Measurements from ENCODE around the gene DCAF10. TPM values are rescaled to one million over a fixed set of nuclear protein-coding genes. Genes with fewer than 3 reads are reported as not detected.
A peak's percentile ranks its signal among the peaks of the same experiment; 100 is the strongest.
"Not testable (repeated sequence)": the region's sequence is repeated elsewhere in the genome, so short reads cannot be mapped to it uniquely, and the experiment has no call there.

The DCAF10 gene
- polyA plus RNA-seq, 4 donors = 27.3 to 37.3 (median 35.7) TPM

DNA sequence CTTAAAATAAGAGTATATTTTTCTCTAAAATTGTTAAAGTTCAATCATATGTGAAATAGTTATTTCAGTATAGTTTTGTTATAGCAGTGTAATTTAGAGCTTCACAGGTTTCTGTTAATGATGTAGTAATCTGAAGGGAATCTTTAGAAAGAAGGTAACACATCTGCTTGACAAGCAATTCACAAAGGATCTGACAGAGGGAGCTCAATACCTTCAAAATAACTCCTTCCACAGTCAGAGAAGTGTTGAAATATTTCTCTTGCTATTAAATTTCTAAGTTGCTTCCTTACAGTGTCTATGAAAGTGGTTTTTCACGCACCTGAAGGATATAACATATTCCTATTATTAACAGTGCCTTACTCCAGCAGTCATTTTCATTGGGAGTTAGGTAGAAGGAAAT lies 58.4 kb downstream of the DCAF10 start:
- DNase-seq (ENCODE audit: low read depth in 4 of 4, low spot score in 2 of 4) = no peak

GRCh38 chr9:37862530-37862929 lies 61.9 kb downstream of the DCAF10 start:
- DNase-seq (ENCODE audit: low read depth in 4 of 4, low spot score in 2 of 4) = no peak

GRCh38 chr9:37870081-37870798 lies 69.6 kb downstream of the DCAF10 start:
- DNase-seq (ENCODE audit: low read depth in 4 of 4, low spot score in 2 of 4) = no peak

DNA sequence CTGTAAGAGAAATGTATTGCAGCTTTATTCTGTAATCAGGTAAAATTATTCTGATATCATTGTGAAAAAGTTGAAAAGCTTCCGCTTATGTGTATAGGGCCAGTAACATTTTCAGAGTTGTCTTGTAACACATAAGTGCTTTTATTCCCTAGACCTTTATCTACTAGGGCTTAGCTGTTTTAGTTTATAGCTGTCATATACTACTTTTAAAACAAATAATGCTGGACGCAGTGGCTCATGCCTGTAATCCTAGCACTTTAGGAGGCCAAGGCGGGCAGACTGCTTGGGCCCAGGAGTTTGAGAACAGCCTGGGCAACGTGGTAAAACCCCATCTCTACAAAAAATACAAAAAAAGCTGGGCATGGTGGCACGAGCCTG lies 70.2 kb downstream of the DCAF10 start:
- DNase-seq (ENCODE audit: low read depth in 4 of 4, low spot score in 2 of 4) = no peak

DNA sequence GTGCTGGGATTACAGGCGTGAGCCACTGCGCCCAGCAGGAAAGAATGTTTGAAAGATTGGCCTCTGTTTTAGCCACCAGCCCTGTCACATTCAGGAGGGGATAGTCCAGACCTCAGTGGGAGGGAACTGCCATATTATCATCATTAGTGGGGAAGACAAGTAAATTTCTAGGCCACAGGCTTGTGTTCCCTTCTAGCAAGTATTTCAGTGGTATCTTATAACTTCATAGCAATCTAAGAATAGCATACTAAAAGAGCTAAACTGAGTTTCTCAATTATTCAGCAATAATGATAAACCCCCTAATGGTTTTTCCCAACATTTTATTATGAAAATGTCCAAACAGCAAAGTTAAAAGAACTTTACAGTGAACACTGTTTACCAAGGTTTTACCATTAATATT lies 73.4 kb downstream of the DCAF10 start:
- DNase-seq (ENCODE audit: low read depth in 4 of 4, low spot score in 2 of 4) = no peak

DNA sequence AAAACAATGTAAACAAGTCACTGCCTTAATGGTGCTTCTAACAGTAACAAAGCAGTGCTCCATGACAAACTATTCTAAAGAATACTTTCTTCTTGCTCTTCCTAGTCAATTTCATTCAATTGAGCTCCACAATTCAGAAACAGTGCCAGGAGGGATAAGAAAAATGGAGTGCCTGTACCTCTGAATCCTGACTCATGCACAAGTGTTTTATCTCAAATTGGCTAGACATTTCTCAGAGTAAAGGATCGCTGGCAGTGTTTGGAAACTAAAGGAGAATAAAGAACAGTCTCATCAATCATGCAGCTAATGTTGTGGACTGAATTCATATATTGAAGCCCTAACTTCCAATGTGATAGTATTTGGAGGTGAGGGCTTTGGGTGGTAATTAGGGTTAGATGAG lies 75.8 kb downstream of the DCAF10 start:
- no peak for DNase-seq (ENCODE audit: low read depth in 4 of 4, low spot score in 2 of 4)

DNA sequence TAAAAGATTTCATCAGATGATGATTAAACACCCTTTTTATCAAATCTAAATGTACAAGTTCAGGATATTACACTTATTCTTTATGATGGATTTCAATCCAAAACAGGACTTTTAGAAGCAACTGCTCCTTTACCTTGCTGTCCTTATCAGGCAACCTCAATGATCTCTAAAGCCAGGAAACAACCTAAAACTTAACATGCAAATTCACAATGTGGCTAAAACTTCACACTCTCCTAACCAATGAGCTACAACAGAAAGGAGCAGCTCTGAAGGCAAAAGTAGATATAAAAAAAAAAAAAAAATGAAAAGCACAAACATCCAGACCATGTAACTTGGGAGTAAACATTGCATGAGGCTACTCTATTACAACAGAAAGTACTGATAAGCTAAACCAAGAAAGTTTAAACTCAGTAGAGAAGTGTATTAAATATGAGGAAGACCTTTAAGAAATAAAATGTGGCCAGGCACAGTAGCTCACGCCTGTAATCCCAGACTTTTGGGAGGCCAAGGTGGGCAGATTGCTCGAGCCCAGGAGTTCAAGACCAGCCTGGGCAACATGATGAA lies 80.4 kb downstream of the DCAF10 start:
- DNase-seq (ENCODE audit: low read depth in 4 of 4, low spot score in 2 of 4) = no peak

- DNase-seq (ENCODE audit: low read depth in 4 of 4, low spot score in 2 of 4) = not testable (repeated sequence)
Observed at GRCh38 chr9:37887977-37888583, 87.5 kb downstream of the DCAF10 start.

DNA sequence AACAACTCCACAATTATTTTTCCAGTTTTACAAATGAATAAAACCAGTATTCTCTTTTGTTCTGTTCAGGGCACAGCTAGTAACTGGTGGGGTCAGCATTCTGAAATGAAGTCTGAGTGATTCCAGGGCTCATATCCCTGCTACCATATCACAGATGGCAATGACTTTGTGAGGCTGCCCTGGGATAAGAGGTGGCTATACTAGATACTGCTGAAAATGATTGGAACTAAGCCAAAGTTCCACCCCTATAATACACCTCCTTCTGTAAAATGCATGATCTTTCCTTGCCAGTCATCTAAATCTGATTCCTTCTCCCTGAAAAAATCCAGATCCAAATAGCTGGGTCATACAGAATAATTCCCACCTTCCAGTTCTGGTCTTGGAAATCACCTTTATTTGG lies 88.9 kb downstream of the DCAF10 start:
- DNase-seq (ENCODE audit: low read depth in 4 of 4, low spot score in 2 of 4) = no peak

DNA sequence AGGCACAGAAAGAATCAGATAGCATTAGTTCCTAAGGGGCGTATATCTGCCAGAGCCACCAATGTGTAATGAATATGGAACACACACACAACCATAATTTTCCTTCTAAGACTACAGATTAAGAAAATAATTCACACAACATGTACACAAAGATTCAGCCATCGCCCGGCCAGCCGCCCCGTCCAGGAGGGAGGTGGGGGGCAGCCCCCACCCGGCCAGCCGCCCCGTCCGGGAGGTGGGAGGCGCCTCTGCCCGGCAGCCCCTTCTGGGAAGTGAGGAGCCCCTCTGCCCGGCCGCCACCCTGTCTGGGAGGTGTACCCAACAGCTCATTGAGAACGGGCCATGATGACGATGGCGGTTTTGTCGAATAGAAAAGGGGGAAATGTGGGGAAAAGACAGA lies 90.4 kb downstream of the DCAF10 start:
- not testable (repeated sequence) for DNase-seq (ENCODE audit: low read depth in 4 of 4, low spot score in 2 of 4)

GRCh38 chr9:37892063-37892462 lies 91.5 kb downstream of the DCAF10 start:
- no peak for DNase-seq (ENCODE audit: low read depth in 4 of 4, low spot score in 2 of 4)

- no peak for DNase-seq (ENCODE audit: low read depth in 4 of 4, low spot score in 2 of 4)
Observed at GRCh38 chr9:37897665-37898064, 97.1 kb downstream of the DCAF10 start.

GRCh38 chr9:37899041-37899440 lies 98.4 kb downstream of the DCAF10 start:
- no peak for DNase-seq (ENCODE audit: low read depth in 4 of 4, low spot score in 2 of 4)

DNA sequence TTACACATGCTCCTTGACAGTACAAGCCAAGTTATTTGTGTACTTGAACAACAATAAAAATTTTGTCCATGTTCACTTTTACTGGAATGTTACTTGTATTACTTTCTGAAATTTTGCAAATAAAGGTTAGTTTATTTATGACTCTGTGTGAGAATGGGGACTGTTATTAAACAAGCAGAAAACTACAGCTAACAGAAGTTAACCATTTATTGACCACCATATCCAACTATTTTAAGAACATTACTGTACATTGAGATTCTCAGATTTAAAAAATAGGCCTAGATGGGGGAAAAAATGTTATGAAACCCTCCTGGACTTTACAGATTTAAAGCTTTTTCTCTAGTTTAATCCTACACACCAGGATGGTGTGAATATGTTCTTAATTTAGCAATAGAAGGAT lies 101.5 kb downstream of the DCAF10 start:
- no peak for DNase-seq (ENCODE audit: low read depth in 4 of 4, low spot score in 2 of 4)

DNA sequence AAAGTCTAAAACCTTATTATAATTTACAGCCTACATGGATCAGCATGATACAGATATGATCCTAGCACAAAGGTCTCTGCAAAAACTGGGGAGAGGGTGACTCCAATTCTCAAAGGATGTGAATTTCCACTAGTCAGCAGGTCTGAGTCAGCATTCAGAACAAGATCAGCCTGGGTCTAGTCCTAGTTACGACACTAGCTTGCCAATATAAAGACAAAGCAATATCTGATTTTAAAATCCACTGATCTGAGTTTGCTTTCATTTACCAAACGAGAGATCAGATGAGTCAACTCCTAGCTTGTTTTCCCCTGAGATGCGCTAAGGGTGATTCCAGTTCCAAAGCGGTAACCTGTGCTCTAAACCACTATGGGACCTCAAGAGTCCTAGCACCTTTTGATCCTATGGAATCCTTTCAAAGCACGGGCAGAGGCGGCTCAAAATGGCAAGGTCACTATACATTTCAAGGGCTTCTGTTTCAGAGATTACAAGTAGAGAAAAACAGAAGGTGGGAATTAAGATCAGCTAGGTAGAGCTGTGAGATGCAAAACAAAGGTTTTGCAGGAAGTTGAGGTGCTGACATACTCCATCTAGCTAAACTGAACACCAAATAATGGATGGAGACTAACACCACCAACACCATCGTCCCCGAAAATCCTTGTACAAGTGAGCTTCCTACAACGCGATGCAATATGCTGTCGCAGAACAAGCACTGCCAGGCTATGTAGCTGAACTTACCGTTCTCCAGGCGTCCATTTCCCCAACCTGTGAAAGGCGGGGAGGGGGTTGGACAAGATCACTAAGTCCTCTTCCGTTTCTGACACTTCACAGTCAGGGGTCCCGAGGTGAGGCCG lies 102.4 kb downstream of the DCAF10 start:
- DNase-seq (ENCODE audit: low read depth in 4 of 4, low spot score in 2 of 4) = no peak

DNA sequence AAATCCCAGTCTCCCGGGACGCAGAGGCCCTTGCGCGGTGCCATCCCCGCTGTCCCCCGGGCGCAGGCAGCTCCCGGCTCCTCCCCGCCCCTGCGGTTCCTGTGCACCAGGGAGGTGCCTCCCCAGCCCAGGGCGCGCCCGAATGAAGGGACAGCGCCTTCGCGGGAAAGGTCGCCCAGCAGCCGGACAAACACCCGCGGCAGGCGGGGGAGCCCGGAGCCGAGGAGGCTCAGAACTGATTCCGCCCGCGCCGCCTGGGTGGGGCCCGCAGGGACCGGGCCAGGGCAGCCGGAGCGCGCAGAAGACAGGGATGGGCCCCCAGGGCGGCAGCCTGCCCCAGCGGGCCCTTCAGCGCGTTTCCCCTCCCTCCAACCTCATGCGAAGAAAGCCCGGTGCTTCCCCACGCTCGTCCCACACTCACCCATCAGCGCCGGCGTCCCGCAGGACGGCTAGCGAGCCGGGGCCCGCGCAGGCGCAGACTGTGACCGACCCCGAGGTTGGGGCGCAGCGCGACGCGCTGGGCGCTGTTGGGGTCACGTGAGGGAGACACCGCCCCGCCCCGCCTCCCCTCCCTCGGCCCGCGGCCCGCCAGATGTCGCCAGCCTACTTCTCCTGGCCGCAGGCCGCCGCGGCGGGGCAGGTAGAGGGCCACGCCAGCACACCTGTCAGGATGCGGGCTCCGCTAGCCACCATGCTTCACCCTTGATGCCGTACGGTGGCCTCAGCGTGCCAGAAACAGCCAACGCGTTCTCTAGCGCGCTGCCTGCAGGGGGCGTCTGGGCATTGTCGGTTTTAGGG lies 103.2 kb downstream of the DCAF10 start, which contains the start of gene SLC25A51:
Gene SLC25A51 (minus strand): TSS at position 481 of the 798 bp plus-strand sequence. CDS start 15,577 bp downstream, outside the sequence.
- DNase-seq (ENCODE audit: low read depth in 4 of 4, low spot score in 2 of 4) = peak; percentile 90 to 97 (median 93)

DNA sequence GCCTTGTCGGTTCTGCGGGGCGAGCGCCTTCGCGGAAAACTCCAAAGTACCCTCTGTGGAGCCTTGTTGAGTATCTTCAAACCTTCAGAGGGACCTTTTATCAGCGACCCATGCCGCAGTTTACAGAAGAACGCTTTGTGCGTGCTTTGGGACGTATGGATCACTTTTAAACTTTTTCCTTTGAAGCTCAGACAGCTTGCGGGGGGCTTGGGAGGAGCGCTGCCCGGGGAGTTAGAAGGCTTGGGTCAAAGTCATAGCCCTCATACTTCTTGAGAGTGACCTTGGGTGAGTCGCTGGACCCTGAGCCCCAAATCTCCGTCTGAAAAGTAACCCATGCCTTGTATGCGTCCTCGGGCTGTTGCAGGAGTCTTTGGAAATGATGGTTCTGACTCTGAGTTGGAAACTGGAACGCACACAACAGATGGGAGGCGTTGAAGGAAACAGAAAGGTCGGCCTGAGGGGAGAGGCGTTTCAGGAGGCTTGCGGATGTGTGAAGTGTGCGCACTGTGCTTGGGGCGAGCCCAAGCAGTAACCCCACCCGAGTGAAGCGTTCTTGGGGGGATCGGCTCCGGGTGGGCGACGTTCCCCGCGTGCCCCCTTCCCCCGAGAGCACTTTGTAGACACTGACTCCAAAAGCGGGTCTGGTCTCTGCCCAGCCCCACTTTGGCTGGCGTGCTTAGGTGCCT lies 104.0 kb downstream of the DCAF10 start:
- DNase-seq (ENCODE audit: low read depth in 4 of 4, low spot score in 2 of 4) = peak in 2 of 4 donors; percentile 34 to 42

- no peak for DNase-seq (ENCODE audit: low read depth in 4 of 4, low spot score in 2 of 4)
Observed at GRCh38 chr9:37905131-37905505, 104.5 kb downstream of the DCAF10 start.

DNA sequence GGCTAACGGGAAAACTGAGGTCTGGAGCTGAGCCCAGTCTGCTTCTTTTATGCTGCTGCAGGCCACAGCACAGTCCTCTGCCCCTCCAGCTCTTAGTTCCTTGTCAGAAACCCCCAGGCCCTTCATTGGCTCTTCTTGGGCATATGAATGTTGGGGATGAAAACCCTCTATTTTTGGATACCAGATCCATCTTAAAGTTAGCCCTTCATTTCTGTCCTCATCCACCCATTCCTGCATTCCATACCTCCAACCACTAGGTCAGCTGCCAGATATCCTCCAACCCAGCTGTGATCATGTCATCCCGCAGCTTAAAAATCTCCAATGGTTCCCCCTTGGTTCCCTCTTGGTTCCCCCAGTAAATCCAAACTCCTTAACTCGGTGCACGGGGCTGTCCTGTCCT lies 105.2 kb downstream of the DCAF10 start:
- no peak for DNase-seq (ENCODE audit: low read depth in 4 of 4, low spot score in 2 of 4)

Measured in left renal cortex interstitium (tissue), 4 donors.